AG04449 (cell line): ENCODE results near the gene POLR3K.

Experiments used
- CTCF ChIA-PET: fragments of 350-600 bp; formaldehyde crosslinking; extraction: SDS; loops from one replicate; lab custom pipeline; 2021; ENCODE audit warnings: antibody characterized with exemption; lab: Yijun Ruan, JAX
- POLR2A ChIA-PET: fragments of 400-600, 350-600 bp; formaldehyde crosslinking; extraction: SDS; loops from one replicate; lab custom pipeline; 2020; ENCODE audit warnings: antibody characterized with exemption, inconsistent platforms; lab: Yijun Ruan, JAX
- DNase-seq: peaks from one replicate; pipeline ENCODE4 v3.0.0-alpha.2; 2010; ENCODE audit warnings: low read depth, low spot score
- H3K4me3 ChIP-seq: 2 replicates; pipeline ENCODE4 v1.5.1; 2011; ENCODE audit warnings: low read depth, mild to moderate bottlenecking, control low read depth, low read length
- CTCF ChIP-seq: IDR thresholded peaks from one replicate; pipeline ENCODE4 v1.5.1; 2011; ENCODE audit warnings: mild to moderate bottlenecking, moderate library complexity, low read length, control low read depth, inconsistent platforms; ENCODE audit not compliant: insufficient read depth; ENCODE audit errors: missing control alignments

POLR3K gene

GRCh38 chr16:63466-63865 is 10.1 kb upstream of the POLR3K start:
- no peak for TF ChIP-seq CTCF
- ChIA-PET CTCF (interaction anchor here (1.0 to 25.1 kb wide), 7 partner anchors 7 to 117 kb away, joined by 3 to 728 read pairs (median 52); partner anchors contain the start of genes HBQ1, MPG, POLR3K and SNRNP25), POLR2A (interaction anchor here (1.5 kb wide), 1 partner anchor 8 kb away, joined by 3 read pairs; no protein-coding TSS in a partner anchor)
- no peak overlapping the region for H3K4me3 ChIP-seq
- no peak for DNase-seq

DNA sequence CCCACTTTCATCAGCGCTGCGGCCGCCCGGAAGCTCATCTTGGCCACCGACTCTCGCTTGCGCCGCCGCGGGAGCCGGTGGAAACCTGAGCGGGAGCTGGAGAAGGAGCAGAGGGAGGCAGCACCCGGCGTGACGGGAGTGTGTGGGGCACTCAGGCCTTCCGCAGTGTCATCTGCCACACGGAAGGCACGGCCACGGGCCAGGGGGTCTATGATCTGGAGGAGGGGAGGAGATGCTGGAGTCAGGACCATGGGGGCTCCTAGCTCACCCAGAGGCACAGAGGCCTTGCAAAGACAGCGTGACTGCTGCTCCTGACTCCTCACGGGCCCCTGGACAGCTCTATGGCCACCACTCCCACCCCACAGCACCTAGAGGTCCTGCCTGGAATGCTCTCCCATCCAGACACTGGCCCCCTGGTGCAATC is 9.6 kb upstream of the POLR3K start:
- CTCF ChIA-PET = interaction anchor here (1.0 to 25.1 kb wide), 5 partner anchors 10 to 118 kb away, joined by 3 to 728 read pairs (median 79); partner anchors contain the start of genes HBQ1, MPG, POLR3K and SNRNP25
- no peak for TF ChIP-seq CTCF
- no peak overlapping the region for H3K4me3 ChIP-seq
- POLR2A ChIA-PET = interaction anchor here (1.5 kb wide), 1 partner anchor 8 kb away, joined by 3 read pairs; no protein-coding TSS in a partner anchor
- no peak for DNase-seq

DNA sequence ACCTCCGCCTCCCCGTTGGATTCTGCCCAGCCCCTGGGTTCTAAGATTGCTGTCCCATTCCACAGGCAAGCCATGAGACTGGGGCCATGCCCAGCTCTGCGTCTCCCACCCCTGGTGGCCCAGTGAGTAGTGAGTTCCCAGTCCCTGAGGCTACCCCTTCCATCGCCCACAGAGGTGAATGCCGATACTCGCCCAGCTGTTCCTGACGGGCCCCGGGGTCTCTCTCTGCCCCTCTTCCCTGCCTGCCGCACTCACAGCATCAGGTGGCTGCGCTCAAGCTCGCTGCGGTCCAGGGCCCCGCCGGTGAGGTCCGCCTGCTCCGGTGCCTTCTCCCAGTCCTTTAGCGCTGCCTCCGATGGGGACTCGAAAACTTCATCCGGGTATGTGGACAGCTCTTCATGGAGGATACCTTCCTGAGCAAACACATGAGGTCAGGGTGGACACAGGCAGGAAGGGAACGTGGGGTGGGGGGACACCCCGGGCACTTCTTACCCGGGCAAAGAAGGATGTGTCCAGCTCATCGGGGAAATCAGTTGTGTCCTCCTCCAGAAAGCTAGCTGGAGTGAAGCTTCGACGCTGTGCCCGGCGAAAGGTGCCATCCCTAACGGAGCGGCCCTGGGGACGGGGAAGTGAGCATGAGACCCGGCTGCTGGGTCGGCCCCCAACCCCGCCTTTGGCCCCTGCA is 9.0 kb upstream of the POLR3K start:
- no peak overlapping the region for H3K4me3 ChIP-seq
- CTCF ChIA-PET = interaction anchor here (5.3 to 25.1 kb wide), 4 partner anchors 15 to 118 kb away, joined by 52 to 728 read pairs (median 80); partner anchors contain the start of genes HBQ1 and MPG
- POLR2A ChIA-PET = interaction anchor here (1.5 kb wide), 1 partner anchor 9 kb away, joined by 3 read pairs; no protein-coding TSS in a partner anchor
- TF ChIP-seq CTCF = no peak
- DNase-seq = no peak

- H3K4me3 ChIP-seq = no peak overlapping the region
- no peak for TF ChIP-seq CTCF
- ChIA-PET CTCF (interaction anchor here (1.1 to 25.1 kb wide), 5 partner anchors 15 to 300 kb away, joined by 4 to 728 read pairs (median 79); partner anchors contain the start of genes HBQ1 and MPG), POLR2A (interaction anchor here (1.5 kb wide), 1 partner anchor 9 kb away, joined by 3 read pairs; no protein-coding TSS in a partner anchor)
- DNase-seq = no peak
Observed at GRCh38 chr16:61879-62281, 8.5 kb upstream of the POLR3K start.

DNA sequence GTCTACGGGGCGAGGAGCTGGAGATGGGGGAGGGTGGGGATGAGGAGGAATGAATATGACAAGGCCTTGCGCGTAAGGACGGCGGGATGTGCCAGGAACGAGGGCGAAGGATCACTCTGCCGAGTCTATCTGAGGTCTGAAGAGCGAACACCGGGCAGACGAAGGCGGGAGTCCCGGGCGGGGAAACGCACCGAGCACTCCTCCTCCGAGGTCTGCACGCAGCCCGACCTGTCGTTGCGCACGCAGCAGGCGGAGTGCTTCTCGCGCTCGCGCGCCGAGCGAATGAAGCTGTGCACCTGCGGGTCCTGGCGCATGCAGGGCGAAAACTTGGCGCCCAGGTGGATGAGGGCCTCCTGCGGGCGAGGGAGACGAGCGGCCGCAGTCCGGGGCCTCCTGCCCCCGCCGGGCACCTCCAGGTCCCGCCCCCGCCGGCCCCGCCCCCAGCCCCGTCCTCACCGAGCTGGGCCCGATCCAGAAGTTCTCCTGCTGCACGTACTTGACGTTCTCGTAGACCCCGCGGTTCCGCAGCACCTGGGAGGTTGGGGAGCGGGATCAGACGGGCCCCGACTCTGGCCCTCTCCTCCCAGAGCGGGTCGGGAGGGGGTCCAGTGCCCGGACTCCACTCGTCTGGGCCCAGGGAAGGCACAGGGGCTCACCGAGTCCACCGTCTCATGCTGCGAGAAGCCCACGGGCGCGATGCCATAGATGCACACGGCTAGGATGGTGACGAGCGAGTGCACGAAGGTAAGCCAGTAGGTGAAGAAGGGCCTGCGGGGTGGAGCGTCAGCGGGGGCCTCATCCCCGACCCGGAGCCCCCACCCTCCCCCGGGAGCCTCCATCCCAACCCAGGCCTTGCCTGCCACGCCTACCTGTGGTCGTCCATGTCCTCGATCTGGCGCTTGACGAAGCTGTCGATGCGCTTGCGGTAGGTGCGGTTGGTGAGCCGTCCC is 7.8 kb upstream of the POLR3K start:
- POLR2A ChIA-PET = no interaction called here
- CTCF ChIA-PET = interaction anchor here (1.1 to 25.1 kb wide), 6 partner anchors 9 to 301 kb away, joined by 4 to 728 read pairs (median 66); partner anchors contain the start of genes HBQ1 and MPG
- no peak for TF ChIP-seq CTCF
- DNase-seq = no peak
- H3K4me3 ChIP-seq = no peak overlapping the region
